Stimulated activated CD4-positive, alpha-beta T cell treated with anti-CD3 and anti-CD28 coated beads, Interleukin-15, amount 100 ng/mL, for 1 hour (primary cell): ENCODE results near the gene TSHZ1.

ENCODE experiments used
- DNase-seq, 2 donors: peaks; one replicate each; pipeline ENCODE4 v3.0.0-alpha.2; 2020; ENCODE audit warnings: low read depth in 1 of 2, low spot score in 1 of 2

Gene TSHZ1

GRCh38 chr18:75206452-75207309 lies 3.9 kb upstream of the TSHZ1 start:
- no peak for DNase-seq

- no peak for DNase-seq
Observed at GRCh38 chr18:75207310-75208154, 3.1 kb upstream of the TSHZ1 start.

GRCh38 chr18:75208155-75208835 lies 2.3 kb upstream of the TSHZ1 start:
- DNase-seq: peak in 1 of 2 donors; percentile 33

- DNase-seq: no peak
Observed at GRCh38 chr18:75208836-75209128, 1.8 kb upstream of the TSHZ1 start.

GRCh38 chr18:75209129-75209950 lies 1.3 kb upstream of the TSHZ1 start, which contains the start of gene PTGR3:
PTGR3 (minus strand) TSS chr18:75209139; CDS start chr18:75209058, 81 bp downstream.
- DNase-seq: peak; percentile 46 to 60

- DNase-seq: no peak
Observed at GRCh38 chr18:75209951-75210258, 692 bp upstream of the TSHZ1 start.

GRCh38 chr18:75211002-75211621 lies 515 bp downstream of the TSHZ1 start:
- DNase-seq: peak in 1 of 2 donors; percentile 21

- no peak for DNase-seq
Observed at GRCh38 chr18:75211626-75211952, 992 bp downstream of the TSHZ1 start.

GRCh38 chr18:75211953-75212750 lies 1.6 kb downstream of the TSHZ1 start:
- DNase-seq: peak in 1 of 2 donors; percentile 14

GRCh38 chr18:75212751-75213090 lies 2.1 kb downstream of the TSHZ1 start:
- no peak for DNase-seq

GRCh38 chr18:75213611-75214331 lies 3.2 kb downstream of the TSHZ1 start:
- no peak for DNase-seq

- no peak for DNase-seq
Observed at GRCh38 chr18:75214332-75214690, 3.7 kb downstream of the TSHZ1 start.

- no peak for DNase-seq
Observed at GRCh38 chr18:75214766-75215510, 4.3 kb downstream of the TSHZ1 start.

- DNase-seq: no peak
Observed at GRCh38 chr18:75215663-75216062, 5.1 kb downstream of the TSHZ1 start.

- no peak for DNase-seq
Observed at GRCh38 chr18:75216212-75216910, 5.8 kb downstream of the TSHZ1 start.

GRCh38 chr18:75216911-75217689 lies 6.5 kb downstream of the TSHZ1 start:
- DNase-seq: no peak
